NCI-H2081 treated with DMSO at 0.1 percent for 48 hours (cell line): Measurements from ENCODE around the gene CRABP2.
A peak's percentile ranks its signal among the peaks of the same experiment; 100 is the strongest.

Experiments
- DNase-seq: peaks from one replicate; lab custom pipeline; 2025; lab: John Stamatoyannopoulos, UW

CRABP2 gene

GRCh38 chr1:156667968-156668709 is 37.2 kb downstream of the CRABP2 start:
- no peak for DNase-seq

DNA sequence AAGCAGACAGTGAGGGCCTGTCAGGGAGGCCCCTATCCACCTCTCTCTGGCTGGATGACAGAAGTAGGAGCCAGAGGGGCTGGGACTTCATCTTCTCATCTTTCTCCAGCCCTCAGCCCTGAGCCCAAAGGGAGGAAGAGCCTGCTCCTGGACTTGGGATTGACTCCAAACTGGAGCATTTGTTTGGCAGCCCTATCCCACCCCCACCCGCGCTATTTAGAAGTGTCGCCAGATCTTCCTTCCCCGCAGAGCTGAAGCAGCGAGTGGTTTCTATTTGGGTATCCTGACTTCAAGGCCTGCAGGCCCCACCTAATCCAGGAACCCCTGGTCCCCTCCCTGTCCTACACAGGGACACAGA is 37.8 kb downstream of the CRABP2 start:
- no peak for DNase-seq

- DNase-seq: no peak
Observed at GRCh38 chr1:156666862-156667609, 38.3 kb downstream of the CRABP2 start.

- no peak for DNase-seq
Observed at GRCh38 chr1:156665539-156665938, 39.8 kb downstream of the CRABP2 start.

DNA sequence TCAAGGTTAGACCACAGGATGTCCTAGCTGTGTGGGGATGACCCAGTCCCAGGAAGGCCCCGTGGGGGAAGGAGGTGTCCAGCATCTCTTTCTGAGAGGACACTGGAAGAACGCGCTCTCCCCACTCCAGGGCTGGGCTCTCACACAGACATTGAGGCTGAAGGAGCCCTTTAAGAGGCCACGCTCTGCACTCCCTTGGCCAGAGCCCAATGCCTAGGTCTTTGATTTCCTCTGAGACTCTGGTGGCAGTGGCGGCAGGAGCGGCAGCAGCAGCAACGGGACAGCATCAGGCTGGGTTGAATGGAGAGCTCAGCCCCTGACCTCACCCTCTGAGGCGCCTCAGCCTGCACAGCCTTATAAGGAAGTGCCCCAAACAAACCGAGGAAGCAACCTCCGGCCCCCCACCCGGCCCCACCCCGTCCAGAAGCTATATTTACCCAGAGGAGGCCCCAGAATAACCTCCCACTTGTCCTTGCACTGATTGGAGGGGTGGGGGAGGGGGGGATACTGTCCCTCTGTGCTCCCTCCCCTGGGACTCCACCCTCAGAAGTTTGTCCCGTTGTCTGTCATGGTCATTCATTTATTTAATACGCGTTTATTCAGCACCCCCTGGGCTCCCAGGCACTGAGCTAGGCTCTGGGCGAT is 40.5 kb downstream of the CRABP2 start:
- no peak for DNase-seq

- DNase-seq: no peak
Observed at GRCh38 chr1:156664046-156664766, 41.2 kb downstream of the CRABP2 start.

DNA sequence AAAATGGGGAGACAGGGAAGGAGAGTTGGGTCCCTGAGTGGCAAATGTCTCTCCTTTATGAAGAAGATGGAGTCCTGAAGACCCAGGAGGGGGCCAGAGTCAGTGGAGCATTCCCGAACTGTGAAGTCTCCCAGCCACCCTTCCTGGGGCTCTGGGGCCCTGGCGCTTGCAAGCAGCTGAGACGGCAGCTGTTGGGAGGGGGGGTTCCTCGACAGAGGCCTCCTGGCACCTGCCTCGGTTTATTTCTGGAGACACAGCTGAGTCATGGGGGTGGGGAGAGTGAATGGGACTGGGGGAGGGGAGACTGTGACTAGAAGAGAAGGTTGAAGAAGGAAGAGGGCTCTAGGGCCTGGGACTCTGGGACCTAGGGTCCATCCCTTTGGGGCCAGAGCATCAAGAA is 42.2 kb downstream of the CRABP2 start:
- no peak for DNase-seq

DNA sequence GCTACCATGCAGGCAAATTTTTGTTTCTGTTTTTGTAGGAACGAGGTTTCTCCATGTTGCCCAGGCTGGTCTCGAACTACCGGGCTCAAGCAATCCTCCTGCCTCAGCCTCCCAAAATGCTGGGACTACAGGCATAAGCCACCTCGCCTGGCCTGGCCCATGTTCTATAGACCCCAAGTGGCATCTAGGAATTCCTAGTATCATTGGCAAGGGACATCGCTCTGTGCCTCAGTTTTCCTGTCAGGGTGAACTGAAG is 42.7 kb downstream of the CRABP2 start:
- no peak for DNase-seq

DNA sequence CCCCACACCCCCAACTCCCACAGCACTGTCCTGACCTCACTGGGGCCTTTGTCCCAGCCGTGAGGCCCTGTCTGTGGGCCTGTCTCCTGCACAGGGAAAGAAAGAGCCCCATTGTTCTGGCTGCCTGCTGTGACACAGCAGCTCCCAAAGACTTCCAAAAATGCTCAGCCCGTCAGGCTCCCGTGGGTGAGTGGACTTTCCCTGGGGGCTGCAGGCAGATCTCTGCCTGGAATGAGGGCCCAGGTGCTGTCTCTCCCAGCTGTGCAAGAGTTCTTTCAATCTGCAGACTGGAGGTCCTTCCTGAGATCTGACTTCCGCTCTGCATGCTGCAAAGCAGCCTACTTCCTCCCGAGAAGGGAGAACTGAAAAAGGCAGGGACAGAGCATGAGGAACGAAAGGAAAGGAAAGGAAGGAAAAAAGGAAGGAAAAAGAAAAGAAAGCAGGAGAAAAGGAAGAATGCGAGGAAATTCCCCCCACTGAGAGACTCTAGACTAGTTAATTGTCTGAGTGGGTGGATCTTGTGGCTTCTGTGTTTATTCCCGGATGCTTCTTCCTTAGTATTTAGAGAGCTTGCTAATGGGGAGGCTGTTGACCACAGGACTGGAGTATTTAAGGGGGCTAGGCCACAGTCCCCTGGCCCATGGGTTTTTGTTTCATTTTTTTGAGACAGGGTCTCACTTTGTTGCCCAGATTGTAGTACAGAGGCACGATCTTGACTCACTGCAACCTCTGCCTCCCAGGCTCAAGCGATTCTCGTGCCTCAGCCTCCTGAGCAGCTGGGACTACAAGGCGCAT is 43.2 kb downstream of the CRABP2 start:
- DNase-seq: no peak

DNA sequence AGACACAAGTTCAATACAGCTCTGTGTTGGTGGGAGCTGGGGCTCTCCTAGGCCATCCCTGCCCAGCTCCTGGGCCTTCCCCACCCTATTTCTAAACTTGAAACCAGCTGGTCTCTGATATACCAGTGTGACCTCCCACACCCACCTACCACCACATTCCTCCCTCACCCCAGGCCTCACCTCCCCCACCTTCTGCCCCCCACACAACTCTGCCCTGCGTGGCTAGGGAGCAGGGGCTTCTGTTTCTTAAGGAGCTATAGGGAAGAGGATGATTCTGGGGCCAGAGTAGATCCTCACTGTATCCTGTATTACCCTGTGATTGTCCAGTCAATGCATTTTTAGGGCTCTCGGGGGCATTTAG is 44.7 kb downstream of the CRABP2 start:
- no peak for DNase-seq

DNA sequence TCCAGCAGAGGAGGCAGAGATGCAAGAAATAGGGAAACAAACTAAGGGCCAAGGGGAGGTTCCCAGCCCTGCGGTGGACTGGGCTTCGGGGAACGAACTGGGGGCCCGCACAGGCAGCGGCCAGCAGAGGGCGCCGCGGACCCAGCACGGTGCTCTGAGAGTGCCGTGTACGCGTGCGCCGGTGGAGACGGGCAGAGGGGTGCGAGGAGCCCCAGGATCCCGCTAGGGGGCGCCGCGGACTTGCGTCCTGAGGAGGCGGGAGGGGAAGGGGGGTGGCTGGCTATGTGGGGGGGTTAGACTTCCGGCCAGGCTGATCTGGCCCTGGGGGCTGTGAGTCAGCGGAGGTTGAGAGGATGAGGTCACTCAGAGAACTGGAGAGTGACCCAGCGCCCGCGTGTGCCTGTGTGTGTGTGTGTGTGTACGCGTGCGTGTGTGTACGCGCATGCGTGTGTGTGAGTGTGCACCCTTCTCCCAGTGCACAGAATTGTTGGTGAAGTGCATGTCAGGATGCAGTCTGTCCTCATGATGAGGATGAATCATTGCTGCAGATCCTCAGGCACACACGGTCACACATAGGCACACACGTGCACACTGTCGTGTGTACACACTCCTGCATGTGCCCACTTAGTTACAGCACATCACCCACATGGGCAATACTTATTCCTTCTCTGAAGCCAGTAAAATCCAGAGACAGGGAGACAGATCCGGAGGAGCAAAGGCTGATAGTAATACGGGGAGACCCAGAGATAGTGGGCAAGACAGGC is 45.2 kb downstream of the CRABP2 start:
- DNase-seq: peak; percentile 78

- DNase-seq: no peak
Observed at GRCh38 chr1:156659661-156659987, 45.8 kb downstream of the CRABP2 start.

GRCh38 chr1:156658945-156659574 is 46.3 kb downstream of the CRABP2 start:
- DNase-seq: no peak

- DNase-seq: no peak
Observed at GRCh38 chr1:156658496-156658895, 46.9 kb downstream of the CRABP2 start.

DNA sequence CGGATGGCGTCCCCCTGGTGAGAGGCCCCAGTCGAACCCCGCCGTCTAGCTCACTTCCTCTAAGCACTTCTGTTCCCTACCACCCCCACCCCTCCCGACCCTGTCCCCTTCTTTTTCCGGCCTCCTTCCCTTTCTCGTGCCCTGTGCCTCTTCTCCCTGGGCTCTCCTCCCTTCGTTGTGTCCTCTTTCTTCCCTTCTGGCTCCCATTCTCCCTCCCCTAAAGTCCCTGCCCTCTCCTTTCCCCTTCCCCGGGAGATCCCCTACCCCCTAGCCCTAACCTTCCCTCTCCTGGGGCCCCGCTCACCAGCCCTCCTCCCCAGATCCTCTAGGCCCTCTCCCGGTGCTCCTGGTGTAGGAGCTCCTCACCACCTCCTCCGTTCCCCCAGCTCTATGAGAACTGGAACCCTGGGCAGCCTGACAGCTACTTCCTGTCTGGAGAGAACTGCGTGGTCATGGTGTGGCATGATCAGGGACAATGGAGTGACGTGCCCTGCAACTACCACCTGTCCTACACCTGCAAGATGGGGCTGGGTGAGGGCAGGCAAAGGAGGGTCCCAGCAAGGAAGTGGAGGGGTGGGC is 47.6 kb downstream of the CRABP2 start:
- no peak for DNase-seq

GRCh38 chr1:156656806-156657740 is 48.3 kb downstream of the CRABP2 start:
- no peak for DNase-seq

- DNase-seq: no peak
Observed at GRCh38 chr1:156655904-156656516, 49.4 kb downstream of the CRABP2 start.

DNA sequence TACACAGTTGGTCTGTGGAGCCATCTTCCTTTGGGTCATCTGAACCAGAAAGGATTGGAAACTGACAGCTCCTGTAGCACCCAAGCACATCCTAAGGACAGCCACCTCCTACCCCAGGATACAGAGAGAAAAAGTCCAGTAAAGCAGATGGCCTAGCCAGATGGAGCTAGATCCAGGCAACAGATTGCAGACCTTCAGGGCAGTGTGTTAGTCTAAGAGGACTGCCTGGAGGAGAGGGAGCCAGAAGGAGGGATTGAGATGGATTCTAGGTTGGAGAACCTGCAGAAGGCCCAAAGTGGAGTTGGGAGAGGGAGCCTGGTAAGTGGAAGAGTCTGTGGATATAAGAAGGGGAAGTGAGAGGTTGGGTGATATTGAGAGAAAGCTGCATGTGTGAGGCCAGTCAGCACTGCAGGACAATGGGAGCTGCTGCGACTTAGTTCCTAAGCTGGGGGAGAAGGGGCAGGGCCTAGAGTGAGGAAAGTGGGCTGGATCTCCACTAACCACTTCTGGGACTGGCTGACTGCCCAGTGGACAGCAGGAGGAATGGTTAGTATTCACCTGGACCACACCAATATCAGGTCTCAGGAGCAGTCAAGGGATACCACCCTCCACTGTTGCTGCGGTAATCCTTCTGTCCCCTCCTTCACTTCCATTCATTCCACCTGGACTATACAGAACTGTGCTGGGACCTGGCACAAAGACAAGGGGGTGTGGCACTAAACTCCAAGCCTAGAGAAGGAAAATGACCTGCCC is 50.1 kb downstream of the CRABP2 start:
- DNase-seq: no peak
